Tibial nerve (tissue), 4 donors: ENCODE data around the gene ZNF565.

Experiments used
- EP300 ChIP-seq, 2 donors: sonication (generic); formaldehyde crosslinking; IDR thresholded peaks; one replicate each; pipeline ENCODE4 v1.6.1; 2017; ENCODE audit warnings: antibody characterized with exemption in 2 of 2, mild to moderate bottlenecking in 1 of 2
- POLR2A ChIP-seq, 2 donors: fragments of 450-650 bp; IDR thresholded peaks; one replicate each; pipeline ENCODE4 v1.6.1; 2017; ENCODE audit warnings: antibody characterized with exemption in 2 of 2, mild to moderate bottlenecking in 2 of 2, moderate library complexity in 2 of 2
- TF ChIP-seq, protein P1 (sequence below), 5 experiments: fragments of 200-600 bp in 3 of 5; fragments of 450-650 bp in 2 of 5; sonication (generic) in 3 of 5; IDR thresholded peaks; one replicate each; pipeline ENCODE4 v1.5.1; 2016 to 2019; ENCODE audit warnings: antibody characterized with exemption in 5 of 5, mild to moderate bottlenecking in 3 of 5, moderate library complexity in 2 of 5

DNA sequence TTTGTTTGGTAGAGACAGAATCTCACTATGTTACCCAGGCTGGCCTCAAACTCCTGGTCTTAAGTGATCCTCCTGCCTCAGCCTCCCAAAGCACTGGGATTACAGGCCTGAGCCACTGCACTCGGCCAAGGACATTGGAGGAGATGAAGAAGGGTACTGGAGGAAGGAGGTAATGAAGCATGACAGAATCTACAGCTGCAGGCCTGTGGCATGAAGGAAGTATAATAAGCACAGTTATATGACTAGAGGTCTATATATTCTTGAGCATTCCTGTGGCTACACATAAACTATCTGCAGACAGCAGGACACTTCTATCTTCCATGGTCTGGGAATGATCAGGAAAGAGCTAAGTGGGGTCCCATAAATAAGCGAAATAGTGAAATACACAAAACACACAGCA lies 18.2 kb downstream of the ZNF565 start:
- TF ChIP-seq POLR2A (IDR thresholded peaks at IDR 0.05) = no peak
- TF ChIP-seq, protein P1, sequence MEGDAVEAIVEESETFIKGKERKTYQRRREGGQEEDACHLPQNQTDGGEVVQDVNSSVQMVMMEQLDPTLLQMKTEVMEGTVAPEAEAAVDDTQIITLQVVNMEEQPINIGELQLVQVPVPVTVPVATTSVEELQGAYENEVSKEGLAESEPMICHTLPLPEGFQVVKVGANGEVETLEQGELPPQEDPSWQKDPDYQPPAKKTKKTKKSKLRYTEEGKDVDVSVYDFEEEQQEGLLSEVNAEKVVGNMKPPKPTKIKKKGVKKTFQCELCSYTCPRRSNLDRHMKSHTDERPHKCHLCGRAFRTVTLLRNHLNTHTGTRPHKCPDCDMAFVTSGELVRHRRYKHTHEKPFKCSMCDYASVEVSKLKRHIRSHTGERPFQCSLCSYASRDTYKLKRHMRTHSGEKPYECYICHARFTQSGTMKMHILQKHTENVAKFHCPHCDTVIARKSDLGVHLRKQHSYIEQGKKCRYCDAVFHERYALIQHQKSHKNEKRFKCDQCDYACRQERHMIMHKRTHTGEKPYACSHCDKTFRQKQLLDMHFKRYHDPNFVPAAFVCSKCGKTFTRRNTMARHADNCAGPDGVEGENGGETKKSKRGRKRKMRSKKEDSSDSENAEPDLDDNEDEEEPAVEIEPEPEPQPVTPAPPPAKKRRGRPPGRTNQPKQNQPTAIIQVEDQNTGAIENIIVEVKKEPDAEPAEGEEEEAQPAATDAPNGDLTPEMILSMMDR (IDR thresholded peaks at IDR 0.05) = no peak
- no peak for TF ChIP-seq EP300 (IDR thresholded peaks at IDR 0.05)
